Measurements from ENCODE around the gene TSPAN9.

The TSPAN9 gene

GRCh38 chr12:3114671-3115070 lies 37.5 kb downstream of the TSPAN9 start:
- TF ChIP-seq, protein P1, sequence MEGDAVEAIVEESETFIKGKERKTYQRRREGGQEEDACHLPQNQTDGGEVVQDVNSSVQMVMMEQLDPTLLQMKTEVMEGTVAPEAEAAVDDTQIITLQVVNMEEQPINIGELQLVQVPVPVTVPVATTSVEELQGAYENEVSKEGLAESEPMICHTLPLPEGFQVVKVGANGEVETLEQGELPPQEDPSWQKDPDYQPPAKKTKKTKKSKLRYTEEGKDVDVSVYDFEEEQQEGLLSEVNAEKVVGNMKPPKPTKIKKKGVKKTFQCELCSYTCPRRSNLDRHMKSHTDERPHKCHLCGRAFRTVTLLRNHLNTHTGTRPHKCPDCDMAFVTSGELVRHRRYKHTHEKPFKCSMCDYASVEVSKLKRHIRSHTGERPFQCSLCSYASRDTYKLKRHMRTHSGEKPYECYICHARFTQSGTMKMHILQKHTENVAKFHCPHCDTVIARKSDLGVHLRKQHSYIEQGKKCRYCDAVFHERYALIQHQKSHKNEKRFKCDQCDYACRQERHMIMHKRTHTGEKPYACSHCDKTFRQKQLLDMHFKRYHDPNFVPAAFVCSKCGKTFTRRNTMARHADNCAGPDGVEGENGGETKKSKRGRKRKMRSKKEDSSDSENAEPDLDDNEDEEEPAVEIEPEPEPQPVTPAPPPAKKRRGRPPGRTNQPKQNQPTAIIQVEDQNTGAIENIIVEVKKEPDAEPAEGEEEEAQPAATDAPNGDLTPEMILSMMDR (conservative IDR thresholded peaks at IDR 0.05): no peak
- no peak overlapping the region for H3K27ac ChIP-seq

DNA sequence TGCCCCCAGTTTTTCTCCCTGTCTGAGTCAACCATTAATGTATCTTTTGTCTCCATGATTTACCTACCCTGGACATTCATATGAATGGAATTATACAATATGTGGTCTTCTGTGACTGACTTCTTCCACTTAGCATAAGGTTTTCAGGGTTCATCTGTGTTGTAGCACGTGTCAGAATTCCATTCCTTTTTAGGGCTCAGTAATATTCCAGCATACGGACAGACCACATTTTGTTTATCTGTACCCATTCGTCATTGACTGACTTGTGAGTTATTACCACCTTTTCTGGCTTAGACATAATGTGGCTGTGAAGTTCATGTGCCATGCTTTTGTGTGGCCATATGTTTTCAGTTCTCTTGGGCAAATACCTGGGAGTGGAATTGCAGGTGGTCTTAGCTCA lies 37.9 kb downstream of the TSPAN9 start:
- H3K27ac ChIP-seq: no peak overlapping the region
- TF ChIP-seq, protein P1 (conservative IDR thresholded peaks at IDR 0.05): no peak

DNA sequence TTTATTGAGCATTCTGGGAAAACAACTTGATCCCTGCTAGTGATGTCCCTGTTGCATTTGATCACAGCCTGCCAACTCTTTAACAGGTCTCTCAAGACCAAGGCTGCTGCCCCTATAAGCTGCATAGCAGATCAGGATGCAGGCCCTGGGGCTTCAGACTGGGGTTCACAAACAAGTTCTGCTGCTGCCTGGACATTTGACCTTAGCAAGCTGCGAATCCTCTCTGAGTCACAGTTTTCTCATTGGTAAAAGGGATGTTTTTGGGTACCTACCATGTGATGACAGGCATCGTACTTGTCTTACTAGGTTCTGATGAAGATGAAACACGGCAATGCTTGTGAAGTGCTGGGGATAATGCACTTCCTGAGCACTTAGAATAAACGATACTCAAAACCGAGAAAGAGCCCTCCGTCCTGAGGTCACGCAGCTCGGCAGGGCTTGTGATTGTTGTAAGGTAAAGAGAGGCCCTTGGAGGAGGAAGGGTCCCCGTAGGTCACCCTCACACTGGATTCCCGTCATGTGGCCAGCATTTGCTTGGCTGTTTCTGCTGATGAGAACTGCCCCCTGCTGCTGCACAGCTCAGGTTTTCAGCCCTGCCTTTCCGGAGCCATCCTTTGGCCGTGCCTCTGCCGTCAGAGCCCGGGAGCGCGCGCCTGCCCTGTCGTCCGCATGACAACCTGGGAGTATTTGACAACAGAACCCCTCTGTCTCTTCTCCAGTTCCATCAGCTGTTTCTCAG lies 39.1 kb downstream of the TSPAN9 start:
- TF ChIP-seq, protein P1 (conservative IDR thresholded peaks at IDR 0.05): no peak
- H3K27ac ChIP-seq: no peak overlapping the region

- TF ChIP-seq, protein P1 (conservative IDR thresholded peaks at IDR 0.05): no peak
- H3K27ac ChIP-seq: no peak overlapping the region
Observed at GRCh38 chr12:3117144-3117581, 40.0 kb downstream of the TSPAN9 start.

DNA sequence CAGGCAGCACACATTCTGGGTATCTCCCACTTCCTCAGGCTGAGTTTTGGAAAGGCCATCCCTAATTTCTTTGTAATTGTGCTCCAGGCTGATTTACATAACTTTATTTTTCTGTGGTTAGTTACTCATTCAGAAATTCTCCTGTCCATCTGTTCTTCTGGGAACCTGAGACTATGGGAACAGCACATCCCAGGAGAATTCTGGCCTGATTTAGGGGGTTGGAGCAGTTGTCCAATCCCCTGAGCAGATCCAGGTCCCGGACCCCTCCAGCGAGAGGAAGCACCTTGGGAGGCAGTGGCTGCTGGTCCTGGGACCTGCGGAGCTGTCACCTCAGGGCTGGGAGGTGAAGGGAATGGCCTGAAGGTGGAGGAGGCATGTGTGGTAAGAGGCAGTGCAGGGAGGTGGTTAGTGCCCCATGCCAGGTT lies 40.4 kb downstream of the TSPAN9 start:
- no peak overlapping the region for H3K27ac ChIP-seq
- TF ChIP-seq, protein P1 (conservative IDR thresholded peaks at IDR 0.05): no peak

GRCh38 chr12:3119192-3119755 lies 42.1 kb downstream of the TSPAN9 start:
- no peak overlapping the region for H3K27ac ChIP-seq
- TF ChIP-seq, protein P1 (conservative IDR thresholded peaks at IDR 0.05): no peak

DNA sequence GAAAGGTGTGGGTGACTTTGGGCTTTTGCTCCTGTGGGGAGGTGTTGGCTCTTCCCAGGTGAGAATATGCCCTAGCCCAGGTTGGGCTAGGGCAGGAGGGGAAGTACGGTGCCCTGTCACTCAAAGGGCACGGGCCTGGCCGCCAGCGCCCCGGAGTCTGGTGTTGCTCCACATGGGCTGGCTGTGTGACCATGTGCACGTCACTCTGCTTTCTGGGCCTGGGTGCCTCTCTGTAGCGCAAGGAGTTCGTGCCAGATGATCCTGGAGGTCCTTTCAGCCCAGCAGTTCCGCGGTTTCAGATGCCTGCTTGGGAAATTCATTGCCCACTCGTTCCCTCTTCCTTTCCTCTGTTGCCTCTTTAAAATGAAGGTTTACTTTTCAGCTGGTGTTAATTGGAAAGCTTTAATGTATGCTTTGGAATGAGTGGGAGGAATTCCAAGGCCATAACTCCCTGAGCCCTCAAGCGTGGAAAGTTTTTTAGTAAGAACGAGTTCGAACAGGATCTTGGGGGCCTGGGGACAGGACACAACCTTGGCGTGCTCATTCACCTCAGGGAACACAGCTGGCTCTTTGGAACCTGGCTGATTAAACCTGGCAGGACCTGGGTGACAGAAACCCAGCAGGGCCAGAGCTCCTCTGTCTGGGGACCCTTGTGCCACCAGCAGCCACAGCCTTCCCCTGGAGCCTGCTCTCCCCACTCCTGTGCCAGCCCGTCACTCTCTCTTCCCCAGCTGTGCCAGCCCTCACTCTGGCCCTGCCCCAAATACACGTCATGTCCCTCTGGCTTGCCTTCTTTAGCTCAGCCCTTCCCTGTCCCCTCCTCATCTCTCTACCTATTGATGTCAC lies 42.8 kb downstream of the TSPAN9 start:
- no peak overlapping the region for H3K27ac ChIP-seq
- TF ChIP-seq, protein P1 (conservative IDR thresholded peaks at IDR 0.05): no peak
